Measurements from ENCODE around the gene KIR2DL4.
"Not testable (repeated sequence)": the region's sequence is repeated elsewhere in the genome, so short reads cannot be mapped to it uniquely, and the experiment has no call there.

The KIR2DL4 gene
- 0 to 0.49 (median 0) reads per million in 18 experiments for total RNA-seq

DNA sequence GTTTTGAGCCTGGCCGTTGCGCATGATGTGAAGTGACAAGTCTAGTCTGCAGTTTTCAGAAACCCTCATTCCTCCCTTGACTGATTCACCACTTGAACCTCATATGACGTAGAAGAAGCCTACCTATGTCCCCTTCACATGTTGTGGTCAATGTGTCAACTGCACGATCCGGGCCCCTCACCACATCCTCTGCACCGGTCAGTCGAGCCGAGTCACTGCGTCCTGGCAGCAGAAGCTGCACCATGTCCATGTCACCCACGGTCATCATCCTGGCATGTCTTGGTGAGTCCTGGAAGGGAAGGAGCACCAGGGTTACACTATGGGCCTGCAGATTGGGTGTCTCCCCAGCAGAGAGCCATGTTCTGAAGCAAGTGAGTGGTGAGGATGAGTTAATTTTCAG lies at the start of gene KIR2DL4:
Gene KIR2DL4, plus strand, starts transcription at position 201 of the 400 bp plus-strand sequence. Its CDS starts 42 bp downstream, at position 243.
- no peak for DNase-seq

DNA sequence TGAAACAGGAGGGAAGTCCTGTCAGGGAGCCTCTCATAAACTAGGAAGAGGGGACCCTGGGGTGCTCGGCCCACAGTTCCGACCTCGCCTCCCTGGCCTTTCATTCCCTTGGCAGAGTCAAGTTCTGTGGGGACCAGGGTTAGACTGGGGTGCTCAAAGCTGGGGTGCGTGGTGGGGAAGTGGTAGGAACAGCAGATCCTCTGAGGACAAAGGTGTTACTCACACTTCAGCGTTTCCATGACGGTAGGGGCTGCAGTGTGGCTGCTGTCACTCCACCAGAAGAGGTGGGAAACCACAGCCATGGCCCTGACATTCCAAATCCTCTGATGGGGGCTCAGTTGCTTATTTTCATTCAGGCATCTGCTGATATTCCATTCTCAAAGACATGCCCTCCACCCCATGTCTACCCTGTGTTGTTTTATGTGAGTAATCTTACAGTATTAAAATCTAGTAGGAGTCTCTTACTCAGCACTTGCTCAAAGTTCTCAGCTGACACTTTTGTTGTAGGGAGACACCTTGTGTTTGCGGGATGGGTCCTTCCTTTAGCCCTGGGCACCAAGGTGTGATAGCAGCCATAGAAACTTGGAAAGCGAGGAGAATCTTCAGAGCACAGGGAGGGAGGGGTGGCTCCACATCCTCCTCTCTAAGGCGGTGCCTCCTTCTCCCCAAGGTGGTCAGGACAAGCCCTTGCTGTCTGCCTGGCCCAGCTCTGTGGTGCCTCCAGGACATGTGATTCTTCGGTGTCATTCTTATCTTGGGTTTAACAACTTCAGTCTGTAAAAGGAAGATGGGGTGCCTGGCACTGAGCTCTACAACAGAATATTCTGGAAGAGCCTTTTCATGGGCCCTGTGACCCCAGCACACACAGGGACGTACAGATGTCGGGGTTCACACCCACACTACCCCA lies 47.0 kb upstream of the KIR2DL4 start:
- not testable (repeated sequence) for DNase-seq

- not testable (repeated sequence) for DNase-seq
Observed at GRCh38 chr19:54758577-54758976, 44.8 kb upstream of the KIR2DL4 start.

- peak; percentile 69 to 75 for DNase-seq
Observed at GRCh38 chr19:54764219-54764618, 39.2 kb upstream of the KIR2DL4 start.

GRCh38 chr19:54766464-54766863 lies 36.9 kb upstream of the KIR2DL4 start:
- not testable (repeated sequence) for DNase-seq

GRCh38 chr19:54769646-54770045 lies 33.8 kb upstream of the KIR2DL4 start, which contains the start of gene KIR2DL1:
Gene KIR2DL1 (plus strand): TSS chr19:54769793. CDS start chr19:54769851, 58 bp downstream.
- DNase-seq: not testable (repeated sequence)

DNA sequence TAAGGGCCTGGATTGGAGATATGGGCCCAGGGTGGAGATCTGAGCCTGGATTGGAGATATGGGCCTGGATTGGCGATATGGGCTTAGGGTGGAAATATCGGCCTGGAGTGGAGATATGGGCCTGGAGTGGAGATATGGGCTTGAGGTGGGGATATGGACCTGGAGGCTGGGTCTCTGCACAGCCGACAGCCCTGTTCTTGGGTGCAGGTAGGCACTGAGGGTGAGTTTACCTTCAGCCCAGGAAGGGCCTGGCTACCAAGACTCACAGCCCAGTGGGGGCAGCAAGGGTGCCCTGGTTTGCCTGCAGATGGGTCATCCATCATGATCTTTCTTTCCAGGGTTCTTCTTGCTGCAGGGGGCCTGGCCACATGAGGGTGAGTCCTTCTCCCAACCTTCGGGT lies 32.9 kb upstream of the KIR2DL4 start:
- not testable (repeated sequence) for DNase-seq

DNA sequence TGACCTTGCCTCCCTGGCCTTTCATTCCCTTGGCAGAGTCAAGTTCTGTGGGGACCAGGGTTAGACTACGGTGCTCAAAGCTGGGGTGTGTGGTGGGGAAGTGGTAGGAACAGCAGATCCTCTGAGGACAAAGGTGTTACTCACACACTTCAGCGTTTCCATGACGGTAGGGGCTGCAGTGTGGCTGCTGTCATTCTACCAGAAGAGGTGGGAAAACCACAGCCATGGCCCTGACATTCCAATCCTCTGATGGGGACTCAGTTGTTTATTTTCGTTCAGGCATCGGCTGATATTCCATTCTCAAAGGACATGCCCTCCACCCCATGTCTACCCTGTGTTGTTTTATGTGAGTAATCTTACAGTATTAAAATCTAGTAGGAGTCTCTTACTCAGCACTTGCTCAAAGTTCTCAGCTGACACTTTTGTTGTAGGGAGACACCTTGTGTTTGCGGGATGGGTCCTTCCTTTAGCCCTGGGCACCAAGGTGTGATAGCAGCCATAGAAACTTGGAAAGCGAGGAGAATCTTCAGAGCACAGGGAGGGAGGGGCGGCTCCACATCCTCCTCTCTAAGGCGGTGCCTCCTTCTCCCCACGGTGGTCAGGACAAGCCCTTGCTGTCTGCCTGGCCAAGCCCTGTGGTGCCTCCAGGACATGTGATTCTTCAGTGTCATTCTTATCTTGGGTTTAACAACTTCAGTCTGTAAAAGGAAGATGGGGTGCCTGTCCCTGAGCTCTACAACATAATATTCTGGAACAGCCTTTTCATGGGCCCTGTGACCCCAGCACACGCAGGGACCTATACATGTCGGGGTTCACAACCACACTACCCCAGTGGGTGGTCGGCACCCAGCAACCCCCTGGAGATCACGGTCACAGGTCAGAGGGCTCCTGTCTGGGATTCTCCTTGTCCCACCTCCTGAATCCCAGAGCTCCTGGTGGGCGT lies 32.1 kb upstream of the KIR2DL4 start:
- DNase-seq: not testable (repeated sequence)

DNA sequence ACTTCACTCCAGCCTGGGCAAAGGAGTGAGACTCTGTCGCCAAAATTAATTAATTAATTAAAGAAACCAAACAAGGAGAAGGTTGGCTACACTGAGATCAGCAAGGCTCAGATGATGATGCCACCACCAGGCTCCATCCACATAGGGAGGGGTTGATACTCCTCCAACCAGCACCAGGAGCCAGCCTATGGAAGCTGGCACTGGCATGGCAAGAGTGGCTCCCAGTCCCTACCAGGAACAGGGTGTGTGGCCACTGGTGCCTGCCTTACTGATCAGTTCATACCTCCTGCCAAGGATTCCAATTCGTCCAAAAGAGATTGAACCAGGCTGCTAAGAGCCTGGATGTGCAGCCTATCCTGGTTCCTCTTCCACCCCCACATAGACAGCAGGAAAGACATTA lies 30.7 kb upstream of the KIR2DL4 start:
- DNase-seq: not testable (repeated sequence)

DNA sequence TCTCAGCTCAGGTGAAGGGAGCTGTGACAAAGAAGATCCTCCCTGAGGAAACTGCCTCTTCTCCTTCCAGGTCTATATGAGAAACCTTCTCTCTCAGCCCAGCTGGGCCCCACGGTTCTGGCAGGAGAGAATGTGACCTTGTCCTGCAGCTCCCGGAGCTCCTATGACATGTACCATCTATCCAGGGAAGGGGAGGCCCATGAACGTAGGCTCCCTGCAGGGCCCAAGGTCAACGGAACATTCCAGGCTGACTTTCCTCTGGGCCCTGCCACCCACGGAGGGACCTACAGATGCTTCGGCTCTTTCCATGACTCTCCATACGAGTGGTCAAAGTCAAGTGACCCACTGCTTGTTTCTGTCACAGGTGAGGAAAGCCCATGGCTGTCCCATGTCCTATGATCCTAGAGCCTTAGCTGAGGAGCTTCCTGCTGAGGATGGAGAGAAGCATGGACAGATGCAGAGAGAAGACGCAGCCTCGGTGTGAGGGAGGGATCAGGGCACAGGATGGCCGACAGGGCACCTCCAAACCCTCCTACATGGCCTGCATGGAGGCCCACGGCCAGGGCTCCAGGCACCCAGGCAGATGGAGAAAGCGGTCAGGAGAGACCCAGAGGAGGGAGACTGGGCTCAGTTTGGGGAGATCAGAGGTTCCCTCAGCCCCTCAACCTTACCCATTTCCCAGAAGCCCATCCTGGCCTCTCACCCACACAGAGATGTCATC lies 28.2 kb upstream of the KIR2DL4 start:
- not testable (repeated sequence) for DNase-seq

DNA sequence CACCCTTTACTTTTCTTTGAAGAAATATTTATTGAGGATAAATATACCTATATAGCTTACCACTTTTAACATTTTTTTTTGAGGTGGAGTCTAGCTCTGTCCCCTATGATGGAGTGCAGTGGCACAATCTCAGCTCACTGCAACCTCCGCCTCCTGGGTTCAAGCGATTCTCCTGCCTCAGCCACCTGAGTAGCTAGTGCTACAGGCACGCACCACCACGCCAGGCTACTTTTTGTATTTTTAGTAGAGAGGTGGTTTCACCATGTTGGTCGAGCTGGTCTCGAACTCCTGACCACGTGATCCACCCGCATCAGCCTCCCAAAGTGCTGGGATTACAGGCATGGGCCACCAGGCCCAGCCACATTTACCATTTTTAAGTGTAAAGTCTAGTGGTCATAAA lies 27.6 kb upstream of the KIR2DL4 start:
- not testable (repeated sequence) for DNase-seq

GRCh38 chr19:54777851-54778250 lies 25.6 kb upstream of the KIR2DL4 start:
- DNase-seq: not testable (repeated sequence)

DNA sequence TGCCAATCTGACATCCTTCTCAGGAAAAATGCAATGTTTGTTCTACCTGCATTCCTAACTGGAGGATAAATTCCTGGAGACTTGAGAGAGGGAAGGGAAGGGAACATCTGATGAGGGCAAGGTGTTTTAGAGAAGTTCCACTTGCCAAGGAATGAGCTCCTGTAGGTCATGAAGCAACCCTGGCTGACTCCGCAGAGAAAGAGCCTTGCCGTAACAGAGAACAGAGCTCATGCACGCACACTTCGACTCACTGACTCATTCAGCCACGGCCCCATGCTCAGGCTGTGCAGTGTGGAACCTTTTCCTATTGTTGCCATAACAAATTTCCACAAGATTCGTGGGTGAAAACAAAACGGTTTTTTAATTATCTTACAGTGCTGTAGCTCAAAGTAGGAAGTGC lies 24.5 kb upstream of the KIR2DL4 start:
- peak; percentile 71 to 90 for DNase-seq

DNA sequence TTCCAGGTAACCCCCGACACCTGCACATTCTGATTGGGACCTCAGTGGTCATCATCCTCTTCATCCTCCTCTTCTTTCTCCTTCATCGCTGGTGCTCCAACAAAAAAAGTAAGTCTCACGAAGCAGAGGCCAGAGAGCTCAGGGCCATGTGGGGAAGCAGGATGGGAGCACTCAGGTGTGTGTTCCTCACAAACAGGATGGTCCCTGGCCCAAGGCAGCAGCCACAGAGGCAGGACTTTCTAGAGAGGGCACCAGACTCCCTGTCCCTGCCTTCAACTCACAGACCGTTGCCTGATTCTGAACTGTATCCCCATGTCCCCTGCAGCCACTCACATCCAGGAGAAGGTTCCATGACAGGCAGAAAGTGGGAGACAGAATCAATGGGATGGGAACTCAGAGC lies 20.5 kb upstream of the KIR2DL4 start:
- not testable (repeated sequence) for DNase-seq

GRCh38 chr19:54786091-54786723 lies 17.2 kb upstream of the KIR2DL4 start:
- DNase-seq: not testable (repeated sequence)

DNA sequence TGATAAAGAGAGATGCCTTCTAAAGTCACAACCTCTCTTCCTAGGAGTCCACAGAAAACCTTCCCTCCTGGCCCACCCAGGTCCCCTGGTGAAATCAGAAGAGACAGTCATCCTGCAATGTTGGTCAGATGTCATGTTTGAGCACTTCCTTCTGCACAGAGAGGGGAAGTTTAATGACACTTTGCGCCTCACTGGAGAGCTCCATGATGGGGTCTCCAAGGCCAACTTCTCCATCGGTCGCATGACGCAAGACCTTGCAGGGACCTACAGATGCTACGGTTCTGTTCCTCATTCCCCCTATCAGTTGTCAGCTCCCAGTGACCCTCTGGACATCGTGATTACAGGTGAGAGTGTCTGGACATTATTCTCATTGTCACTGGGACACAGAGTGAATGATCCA lies 15.3 kb upstream of the KIR2DL4 start:
- DNase-seq: peak; percentile 76 to 87

DNA sequence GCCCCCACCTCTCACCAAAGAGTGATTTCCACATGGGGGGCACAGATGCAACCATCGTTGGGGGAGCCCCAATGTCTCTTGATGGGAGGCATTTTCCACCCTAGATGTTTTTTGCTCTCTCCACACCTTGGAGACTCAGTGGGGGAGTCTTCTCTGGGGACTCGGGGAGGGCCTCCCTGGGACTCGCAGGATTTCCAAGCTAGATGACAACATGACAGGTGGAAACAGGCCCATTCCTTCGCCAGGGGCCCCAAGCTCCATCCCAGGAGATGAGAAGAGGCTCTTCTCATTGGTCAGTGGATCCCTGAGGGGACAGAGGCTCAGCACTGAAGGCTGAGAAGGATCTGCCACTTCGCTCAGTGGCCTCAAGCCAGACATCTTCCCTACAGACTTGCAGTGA lies 12.7 kb upstream of the KIR2DL4 start:
- DNase-seq: no peak

- no peak for DNase-seq
Observed at GRCh38 chr19:54791476-54791875, 11.9 kb upstream of the KIR2DL4 start.

DNA sequence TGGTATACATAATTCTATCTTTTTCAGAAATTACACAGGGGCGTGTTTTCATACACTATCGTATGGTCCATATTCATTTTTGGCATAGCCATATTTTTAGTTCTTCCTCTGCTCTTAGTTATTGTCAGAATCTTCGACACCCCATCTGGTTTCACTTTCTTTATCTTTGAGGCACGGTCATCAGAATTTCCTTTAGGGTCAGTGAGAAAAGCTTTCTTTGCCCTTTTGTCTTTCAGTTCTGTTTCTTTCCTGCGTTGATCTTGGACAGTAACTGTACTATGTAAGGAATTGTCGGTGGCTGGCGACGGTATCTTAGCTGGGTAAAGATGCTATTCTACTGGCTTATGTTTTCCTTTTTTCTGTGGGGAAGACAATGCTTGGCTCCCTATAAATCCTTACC lies 10.6 kb upstream of the KIR2DL4 start:
- DNase-seq: peak; percentile 2 to 29

GRCh38 chr19:54795758-54796157 lies 7.7 kb upstream of the KIR2DL4 start:
- peak; percentile 40 to 69 for DNase-seq

DNA sequence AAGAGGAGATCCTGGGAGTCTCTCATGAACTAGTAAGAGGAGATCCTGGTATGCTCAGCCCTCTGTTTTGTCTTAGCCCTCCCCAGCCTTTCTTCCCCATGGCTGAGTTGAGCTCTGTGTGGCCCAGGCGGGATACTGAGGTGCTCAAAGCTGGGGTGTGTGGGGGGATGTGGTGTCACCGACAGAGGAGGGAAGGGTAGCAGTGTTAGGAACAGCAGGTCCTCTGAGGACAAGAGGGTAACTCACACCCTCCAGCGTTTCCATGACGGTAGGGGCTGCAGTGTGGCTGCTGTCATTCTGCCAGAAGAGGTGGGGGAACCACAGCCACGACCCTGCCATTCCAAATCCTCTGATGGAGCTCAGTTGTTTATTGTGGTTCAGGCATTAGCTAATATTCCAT lies 691 bp downstream of the KIR2DL4 start:
- no peak for DNase-seq

GRCh38 chr19:54804571-54804970 lies 1.2 kb downstream of the KIR2DL4 start:
- no peak for DNase-seq
